GM23248 (cell line): Measurements from ENCODE around the gene RBPJL.

Source experiments
- EZH2 ChIP-seq: fragments of 200-600 bp; sonication (generic); IDR thresholded peaks from 2 replicates; pipeline ENCODE4 v1.6.1; 2018; ENCODE audit warnings: antibody characterized with exemption, mild to moderate bottlenecking; ENCODE audit not compliant: insufficient read depth, poor library complexity, severe bottlenecking
- EZH2phosphoT487 ChIP-seq: fragments of 200-600 bp; sonication (generic); IDR thresholded peaks from 2 replicates; pipeline ENCODE4 v1.6.1; 2018; ENCODE audit warnings: antibody characterized with exemption, moderate library complexity, mild to moderate bottlenecking, low read depth; ENCODE audit not compliant: insufficient read depth

DNA sequence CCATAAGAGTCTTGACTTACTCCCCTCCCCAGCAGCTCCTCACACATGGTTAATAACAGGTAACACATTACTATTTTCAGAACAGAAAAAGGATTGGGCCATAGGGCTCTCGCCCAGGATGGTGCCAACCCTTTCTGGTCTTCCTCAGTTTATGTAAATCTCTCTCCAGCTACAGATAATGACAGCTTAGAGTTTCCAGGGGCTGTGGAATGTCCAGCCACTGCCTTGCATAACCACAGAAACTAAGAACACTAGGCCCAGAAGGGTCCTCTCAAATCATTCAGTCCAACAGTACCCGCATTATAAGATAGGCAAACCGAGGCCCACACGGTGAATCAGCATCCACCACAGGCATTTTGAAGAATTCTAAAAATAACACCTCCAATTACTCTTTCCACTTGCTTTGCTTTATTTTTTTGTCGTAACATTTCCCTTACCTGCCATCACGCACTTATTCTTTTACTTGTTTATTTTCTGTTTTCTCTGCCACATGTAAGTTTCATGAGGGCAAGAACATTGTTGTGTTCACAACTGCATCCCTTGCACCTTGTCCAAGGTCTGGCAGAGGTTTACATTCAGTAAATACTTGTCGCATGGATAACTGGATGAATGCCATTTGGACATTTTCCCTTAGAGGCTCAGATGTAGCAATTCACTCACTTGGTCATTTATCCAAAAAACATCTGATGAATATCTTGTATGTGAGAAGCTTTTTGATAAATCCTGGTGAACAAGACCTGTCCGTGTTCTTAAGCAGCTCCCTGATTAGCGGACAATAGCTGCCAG, 48.0 kb downstream of the RBPJL start:
- TF ChIP-seq EZH2, result no peak
- no peak for TF ChIP-seq EZH2phosphoT487
